Cardiac muscle cell (in vitro differentiated cells and primary cell): ENCODE measurements around the gene SERPINI1. TPM values are rescaled to one million over a fixed set of nuclear protein-coding genes. Genes with fewer than 3 reads are reported as not detected.

Experiments used
- DNase-seq, 2 donors: peaks; one replicate each; pipeline versions ENCODE4 v3.0.0 to v3.0.0-alpha.2; 2010 to 2017; ENCODE audit warnings: low read depth in 1 of 2, low spot score in 1 of 2
- H3K27ac ChIP-seq: fragments of 200-600 bp; sonication (generic); 2 replicates; pipeline ENCODE4 v1.5.1; 2016
- H3K27me3 ChIP-seq: fragments of 200-600 bp; sonication (generic); 2 replicates; pipeline ENCODE4 v1.6.0; 2016; ENCODE audit warnings: control low read depth
- H3K36me3 ChIP-seq: fragments of 200-600 bp; sonication (generic); 2 replicates; pipeline ENCODE4 v1.5.1; 2016; ENCODE audit warnings: control low read depth
- H3K4me1 ChIP-seq: fragments of 200-600 bp; sonication (generic); 2 replicates; pipeline ENCODE4 v1.8.1; 2017; ENCODE audit warnings: low read depth, mild to moderate bottlenecking, mixed run types
- H3K4me3 ChIP-seq: fragments of 200-600 bp; sonication (generic); 2 replicates; pipeline ENCODE4 v1.5.1; 2016; ENCODE audit warnings: mild to moderate bottlenecking
- H3K9me3 ChIP-seq: fragments of 200-600 bp; sonication (generic); 2 replicates; pipeline ENCODE4 v1.5.1; 2017; ENCODE audit warnings: low read depth, mild to moderate bottlenecking, control low read depth
- polyA plus RNA-seq: library from polyadenylated mRNA; unstranded; fragments of >200 nt; fragmentation: Nextera tagmentation; extraction: Ambion mirVana; gene quantifications from 2 replicates; pipeline ENCODE4 v1.2.1, GENCODE V29; 2016
- total RNA-seq: library from RNA; depleted of rRNA; stranded (reverse); fragments of >200 nt; gene quantifications from 2 replicates; pipeline ENCODE4 v1.2.3, GENCODE V29; 2016
- TF ChIP-seq, protein P1 (sequence below): IDR thresholded peaks from 2 replicates; pipeline ENCODE4 v1.5.1; 2012; ENCODE audit warnings: low read depth, mild to moderate bottlenecking, low read length

The SERPINI1 gene
- total and polyA plus RNA-seq, 2 experiments from 2014 or later = 23.9 to 117 TPM

DNA sequence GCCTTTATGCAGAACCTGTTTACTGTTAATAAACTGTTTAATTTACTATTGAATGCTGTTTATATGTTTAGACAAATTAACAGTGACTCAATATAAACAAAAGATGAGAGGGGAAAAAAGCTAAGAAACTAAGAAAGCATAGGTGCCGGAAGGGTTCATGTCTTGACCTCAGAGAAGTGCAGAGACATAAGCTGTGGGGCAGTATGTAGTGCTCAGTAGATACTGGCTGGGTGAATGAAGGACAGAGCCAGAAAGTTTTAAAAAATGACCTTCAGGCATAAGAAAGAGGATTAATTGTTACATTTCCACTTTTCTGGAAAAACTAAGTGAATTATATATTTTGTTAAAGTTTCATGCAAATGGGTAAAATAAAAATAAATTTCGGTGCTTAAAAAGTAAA, 14.2 kb downstream of the SERPINI1 start:
- TF ChIP-seq, protein P1, sequence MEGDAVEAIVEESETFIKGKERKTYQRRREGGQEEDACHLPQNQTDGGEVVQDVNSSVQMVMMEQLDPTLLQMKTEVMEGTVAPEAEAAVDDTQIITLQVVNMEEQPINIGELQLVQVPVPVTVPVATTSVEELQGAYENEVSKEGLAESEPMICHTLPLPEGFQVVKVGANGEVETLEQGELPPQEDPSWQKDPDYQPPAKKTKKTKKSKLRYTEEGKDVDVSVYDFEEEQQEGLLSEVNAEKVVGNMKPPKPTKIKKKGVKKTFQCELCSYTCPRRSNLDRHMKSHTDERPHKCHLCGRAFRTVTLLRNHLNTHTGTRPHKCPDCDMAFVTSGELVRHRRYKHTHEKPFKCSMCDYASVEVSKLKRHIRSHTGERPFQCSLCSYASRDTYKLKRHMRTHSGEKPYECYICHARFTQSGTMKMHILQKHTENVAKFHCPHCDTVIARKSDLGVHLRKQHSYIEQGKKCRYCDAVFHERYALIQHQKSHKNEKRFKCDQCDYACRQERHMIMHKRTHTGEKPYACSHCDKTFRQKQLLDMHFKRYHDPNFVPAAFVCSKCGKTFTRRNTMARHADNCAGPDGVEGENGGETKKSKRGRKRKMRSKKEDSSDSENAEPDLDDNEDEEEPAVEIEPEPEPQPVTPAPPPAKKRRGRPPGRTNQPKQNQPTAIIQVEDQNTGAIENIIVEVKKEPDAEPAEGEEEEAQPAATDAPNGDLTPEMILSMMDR = no peak
- Histone ChIP-seq H3K4me1 (no peaks in the 10 kb centered on the region), H3K4me3 (no peak overlapping the region), H3K9me3 (no peaks in the 10 kb centered on the region), H3K27me3 (no peaks in the 10 kb centered on the region), H3K27ac (no peak overlapping the region), H3K36me3 (no peaks in the 10 kb centered on the region)
- DNase-seq = no peak

DNA sequence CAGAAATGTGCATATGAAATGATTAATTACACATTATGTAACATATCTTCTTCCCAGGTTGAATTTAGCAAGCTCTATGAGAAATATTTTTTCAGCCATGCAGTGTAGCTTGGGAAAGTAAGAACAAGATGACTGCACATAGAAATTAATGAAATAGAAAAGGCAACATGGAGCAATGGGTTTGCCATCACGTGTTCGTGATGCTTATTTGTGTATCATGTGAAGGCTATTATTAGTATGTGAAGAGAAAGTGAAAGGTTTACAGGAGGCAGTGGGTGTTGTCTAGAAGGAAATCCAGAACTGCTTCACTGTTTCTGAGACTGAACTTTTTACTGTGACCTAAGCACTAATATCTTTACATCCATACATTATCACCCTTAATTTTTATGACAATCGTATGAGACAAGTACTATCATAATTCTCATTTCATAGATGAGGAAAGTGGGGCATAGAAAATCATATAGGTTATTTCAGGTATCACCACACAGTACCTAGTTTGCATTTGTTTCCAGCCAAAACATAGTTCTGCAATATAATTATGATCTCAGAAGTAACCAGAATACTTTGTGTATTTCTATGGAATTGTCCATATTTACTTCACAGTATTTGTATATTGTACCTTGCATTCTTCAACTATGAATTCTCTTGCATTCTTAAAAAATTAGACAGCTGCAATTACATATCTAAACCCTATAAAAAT, 14.9 kb downstream of the SERPINI1 start:
- Histone ChIP-seq H3K27ac (no peak overlapping the region), H3K36me3 (no peaks in the 10 kb centered on the region), H3K9me3 (no peaks in the 10 kb centered on the region), H3K27me3 (no peaks in the 10 kb centered on the region), H3K4me1 (no peaks in the 10 kb centered on the region), H3K4me3 (no peak overlapping the region)
- TF ChIP-seq, protein P1 = no peak
- DNase-seq = no peak

DNA sequence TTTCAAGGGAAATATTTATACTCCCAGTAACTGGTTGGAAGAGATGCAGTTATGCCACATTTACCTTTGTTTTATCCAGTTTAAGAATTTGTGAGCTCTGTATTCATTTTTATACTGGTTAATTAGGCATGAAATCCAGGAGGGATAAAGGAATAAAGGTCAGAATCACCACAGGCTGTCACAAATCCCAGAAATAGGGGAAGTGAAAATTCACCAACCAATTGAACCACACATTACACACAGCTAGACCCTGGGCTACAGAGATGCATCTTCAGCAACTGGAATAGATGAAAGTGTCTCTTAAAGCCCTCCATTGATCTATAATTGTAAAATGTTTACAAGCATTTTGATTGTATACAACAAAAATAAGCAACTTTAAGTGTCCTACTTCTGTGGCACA, 18.5 kb downstream of the SERPINI1 start:
- Histone ChIP-seq H3K27ac (no peak overlapping the region), H3K9me3 (no peaks in the 10 kb centered on the region), H3K4me1 (no peaks in the 10 kb centered on the region), H3K27me3 (no peaks in the 10 kb centered on the region), H3K36me3 (no peaks in the 10 kb centered on the region), H3K4me3 (no peak overlapping the region)
- DNase-seq = no peak
- TF ChIP-seq, protein P1 = no peak

DNA sequence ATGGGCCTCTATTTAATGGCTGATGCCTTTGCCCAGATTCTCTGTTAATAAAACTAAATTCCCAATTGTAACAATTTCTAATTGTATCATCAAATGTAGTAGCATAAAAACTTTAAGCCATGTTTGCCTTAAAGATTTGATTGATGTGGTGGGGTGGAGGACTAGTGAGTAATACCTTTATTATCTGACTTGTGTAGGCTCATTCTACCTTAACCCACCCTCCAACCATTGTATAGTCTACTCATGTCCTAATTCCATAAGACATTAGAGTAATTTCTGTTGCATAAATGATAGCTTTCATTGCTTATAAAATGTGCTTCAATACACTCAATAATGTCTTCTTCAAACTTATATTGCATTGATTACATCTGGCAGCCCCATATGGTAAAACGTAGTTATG, 25.8 kb downstream of the SERPINI1 start:
- H3K27ac ChIP-seq = no peak overlapping the region
- H3K9me3 ChIP-seq = no peaks in the 10 kb centered on the region
- no peak overlapping the region for H3K4me3 ChIP-seq
- H3K4me1 ChIP-seq = no peaks in the 10 kb centered on the region
- no peak for DNase-seq
- H3K36me3 ChIP-seq = no peaks in the 10 kb centered on the region
- H3K27me3 ChIP-seq = no peaks in the 10 kb centered on the region
- TF ChIP-seq, protein P1 = no peak

DNA sequence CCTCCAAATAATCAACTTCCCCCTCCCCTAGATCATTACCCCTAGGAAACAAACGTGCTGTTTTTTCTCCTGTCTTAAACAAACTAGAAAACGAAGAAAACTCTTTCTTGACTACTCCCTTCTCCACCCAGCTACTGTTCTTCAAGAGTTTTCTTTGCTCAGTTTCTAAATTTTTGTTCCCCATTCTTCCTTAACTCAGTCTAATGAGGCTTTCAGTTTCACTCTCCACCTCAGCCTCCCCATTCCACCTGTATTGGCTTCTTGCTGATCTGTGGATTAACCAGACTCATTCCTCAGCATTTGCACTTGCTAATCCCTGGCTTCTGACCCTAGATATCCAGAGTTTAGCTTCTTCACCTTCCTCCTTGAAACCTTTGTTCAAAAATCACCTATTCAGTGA, 26.8 kb downstream of the SERPINI1 start:
- no peaks in the 10 kb centered on the region for H3K4me1 ChIP-seq
- no peaks in the 10 kb centered on the region for H3K36me3 ChIP-seq
- TF ChIP-seq, protein P1 = no peak
- no peak overlapping the region for H3K4me3 ChIP-seq
- no peak for DNase-seq
- H3K27me3 ChIP-seq = no peaks in the 10 kb centered on the region
- no peaks in the 10 kb centered on the region for H3K9me3 ChIP-seq
- no peak overlapping the region for H3K27ac ChIP-seq
